A549 treated with dexamethasone at 1 μM for 4 hours (cell line): Measurements from ENCODE around the gene RACK1. TPM values are rescaled to one million over a fixed set of nuclear protein-coding genes. Genes with fewer than 3 reads are reported as not detected.

Source experiments
- total RNA-seq: library from RNA; stranded (reverse); fragments of 200-300 nt; extraction: Qiagen RNA extraction; gene quantifications from 5 replicates; pipeline ENCODE4 v1.2.3, GENCODE V29; 2022

Gene RACK1
- total RNA-seq: 3,273 to 3,793 TPM (median 3,359 TPM) in 5 replicates

DNA sequence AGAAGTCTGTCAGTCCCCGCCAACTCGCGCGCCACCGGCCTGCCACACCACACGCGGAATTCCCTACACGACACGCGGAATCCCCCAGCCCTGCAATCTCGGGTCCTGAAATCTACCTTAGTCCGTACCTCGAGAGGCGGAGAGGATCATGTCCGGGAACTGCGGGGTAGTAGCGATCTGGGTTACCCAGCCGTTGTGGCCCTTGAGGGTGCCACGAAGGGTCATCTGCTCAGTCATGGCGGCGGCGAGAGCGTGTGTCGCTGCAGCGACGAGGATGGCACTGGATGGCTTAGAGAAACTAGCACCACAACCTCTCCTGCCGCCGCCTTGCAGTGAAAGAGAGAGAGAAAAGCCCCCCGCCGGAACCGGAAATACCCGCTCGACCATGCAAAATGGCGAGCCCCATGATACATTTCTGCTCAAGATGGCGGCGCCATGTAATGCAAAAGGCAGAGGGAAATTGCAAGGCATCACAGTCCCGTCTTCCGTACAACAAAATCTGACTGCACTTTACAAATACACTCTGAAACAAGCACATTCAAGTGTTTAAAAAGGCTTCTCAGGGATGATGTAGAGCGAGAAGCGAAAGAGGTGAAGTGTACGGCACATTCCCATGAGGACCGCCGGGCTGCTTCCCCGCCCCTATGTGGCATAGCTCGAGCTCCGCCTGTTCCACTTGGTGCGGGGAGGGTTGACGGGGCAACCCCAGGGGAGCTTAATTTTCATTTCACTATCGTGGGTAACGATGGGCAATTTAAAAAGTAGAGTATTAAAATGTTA lies at the start of gene RACK1:
Gene RACK1 (minus strand): TSS at position 343 of the 780 bp plus-strand sequence. CDS start 106 bp downstream, at position 237.

DNA sequence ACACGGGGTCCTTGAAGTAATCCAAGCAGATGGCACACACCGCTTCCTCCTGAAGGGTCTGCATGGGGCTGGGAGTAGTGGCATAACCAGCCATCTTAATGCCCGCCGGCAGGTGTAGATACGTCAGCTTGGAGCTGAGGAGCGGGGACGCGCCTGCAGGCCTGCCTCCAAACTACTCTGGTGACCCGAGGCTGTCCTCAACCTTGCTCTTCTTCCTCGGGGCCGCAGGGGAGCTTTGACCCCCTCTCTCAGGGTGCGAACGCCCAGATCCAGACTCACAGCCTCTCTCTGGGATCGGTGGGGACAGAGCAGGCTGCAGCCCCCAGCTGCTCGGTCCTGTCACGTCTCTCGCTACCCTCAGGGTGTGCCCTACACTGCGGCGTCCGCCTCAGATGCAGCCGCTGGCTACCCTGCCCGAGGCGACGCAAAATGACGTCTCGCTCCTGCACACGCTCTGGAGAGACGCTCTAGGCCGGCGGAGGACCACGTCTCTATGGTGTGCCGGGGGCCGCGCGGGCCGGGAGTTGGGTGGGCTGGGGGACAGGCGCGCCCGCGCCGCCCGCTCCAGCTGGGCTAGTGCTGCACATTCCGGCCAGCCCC lies 17.1 kb upstream of the RACK1 start, which contains the start of gene TRIM52:
Gene TRIM52 (minus strand): TSS at position 424 of the 600 bp plus-strand sequence. CDS start 330 bp downstream, at position 94.

DNA sequence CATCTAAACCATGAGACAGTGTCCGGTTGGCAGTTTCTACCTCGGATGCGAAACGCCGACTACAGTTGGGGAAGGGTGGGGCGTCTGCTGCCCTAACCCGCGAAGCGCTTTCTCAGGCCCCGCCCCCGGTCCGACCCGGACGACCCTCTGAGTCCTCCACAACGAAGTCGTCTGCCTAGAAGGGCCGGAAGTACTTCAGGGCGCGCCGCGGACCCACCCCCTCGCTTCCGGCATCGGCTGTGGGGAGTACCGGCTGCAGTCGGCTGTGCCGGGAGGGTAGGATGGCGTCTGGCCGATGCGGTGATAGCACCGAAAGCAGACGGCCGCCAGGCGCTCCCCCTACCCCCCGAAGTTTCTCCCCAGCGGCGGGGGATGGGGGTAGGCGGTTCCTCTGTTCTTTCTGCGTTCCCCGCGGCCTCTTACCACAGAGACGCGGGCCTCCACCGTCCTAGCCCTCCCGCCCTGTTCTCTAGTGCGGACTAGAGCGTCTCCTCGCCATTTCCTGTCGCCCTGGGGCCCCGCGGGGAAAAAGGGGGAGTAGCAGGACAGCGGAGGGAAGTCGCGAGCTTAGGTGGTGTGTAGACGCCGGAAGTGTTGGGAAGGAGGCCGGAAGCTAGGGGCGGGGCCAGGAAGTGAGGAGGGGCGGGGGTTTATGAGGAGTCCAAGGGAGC lies 20.5 kb downstream of the RACK1 start, which contains the start of gene TRIM41:
Gene TRIM41 (plus strand): TSS at position 224 of the 671 bp plus-strand sequence. CDS start 719 bp downstream, outside the sequence.

DNA sequence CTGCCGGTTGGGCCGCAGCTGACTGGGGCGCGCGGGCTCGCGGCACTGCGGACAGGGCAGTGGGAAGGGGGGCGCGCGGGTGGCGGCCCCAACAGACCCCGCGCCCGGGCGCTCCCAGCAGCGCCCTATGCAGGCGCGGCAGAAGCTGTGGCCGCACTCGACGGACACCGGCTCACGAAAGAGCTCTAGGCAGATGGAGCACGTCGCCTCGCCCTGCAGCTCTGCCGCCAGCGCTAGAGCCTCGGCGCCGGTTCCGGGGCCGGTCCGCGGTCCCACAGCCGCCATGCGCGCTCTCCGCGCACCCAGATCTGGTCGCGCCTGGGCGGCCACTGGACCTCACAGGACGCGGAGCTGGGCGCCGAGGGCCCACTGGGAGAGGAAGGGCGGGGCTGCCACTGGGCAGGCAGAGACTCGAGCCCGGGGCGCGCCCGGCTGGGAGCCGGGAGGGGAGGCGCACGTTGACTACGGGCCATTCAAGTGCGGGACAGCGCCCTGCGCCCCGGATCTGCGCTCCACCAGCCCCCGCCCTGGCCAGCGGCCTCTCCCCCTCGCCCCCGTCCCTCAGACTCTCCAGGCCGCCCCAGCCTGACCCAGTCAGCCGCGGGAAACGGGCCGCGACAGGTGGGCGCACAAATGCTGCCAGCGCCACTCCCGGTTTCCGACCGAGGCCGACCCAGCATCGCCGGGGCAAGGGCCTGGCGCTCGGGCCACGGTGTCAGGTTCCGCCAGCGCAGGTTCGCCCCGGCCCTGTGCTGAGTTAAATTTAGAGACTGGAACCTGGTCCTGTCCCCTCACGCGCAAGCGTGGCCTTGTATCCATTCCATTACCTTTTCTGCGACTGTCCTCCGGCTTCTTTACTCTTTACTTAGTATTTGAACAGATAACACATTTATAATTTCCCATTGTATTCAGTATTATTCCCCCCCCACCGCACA lies 38.6 kb downstream of the RACK1 start, which contains the start of gene TRIM7:
Gene TRIM7 (minus strand): TSS at position 371 of the 935 bp plus-strand sequence. CDS start 86 bp downstream, at position 285.

Other genes with a start within 250 kb of the RACK1 start
- 0.67 to 1.2 TPM (median 1.0 TPM) in 5 replicates for gene BTNL9, start 203.6 kb downstream of the RACK1 start, total RNA-seq
- not detected in 5 replicates for gene OR2V1, start 112.7 kb downstream of the RACK1 start, total RNA-seq
- not detected in 5 replicates for gene OR2V2, start 96.3 kb downstream of the RACK1 start, total RNA-seq
- 30.2 to 42.5 TPM (median 40.0 TPM) in 5 replicates for gene TRIM7, start 38.7 kb downstream of the RACK1 start, total RNA-seq
- gene TRIM41, start 20.6 kb downstream of the RACK1 start, total RNA-seq: 19.0 to 28.2 TPM (median 27.0 TPM) in 5 replicates
- 5.3 to 7.9 TPM (median 6.1 TPM) in 5 replicates for gene TRIM52, start 17.2 kb upstream of the RACK1 start, total RNA-seq
- not detected in 5 replicates for gene OR4F3, start 123.4 kb upstream of the RACK1 start, total RNA-seq